GM23338 (cell line): ENCODE measurements around the gene COP1.

Experiments used
- CREB1 ChIP-seq: fragments of 250-450 bp; sonication (Bioruptor Pico); IDR thresholded peaks from 2 replicates; pipeline ENCODE4 v1.5.0; 2020; ENCODE audit warnings: low read depth, mild to moderate bottlenecking, moderate library complexity
- CTCF ChIP-seq, 2 experiments: fragments of 200-600 bp in 1 of 2; sonication (generic) in 1 of 2; conservative IDR thresholded peaks; 2 replicates each; pipeline versions ENCODE4 v1.5.1 to v1.6.1; 2016 to 2017; ENCODE audit warnings: antibody characterized with exemption in 2 of 2, low read depth in 2 of 2, mild to moderate bottlenecking in 2 of 2, moderate library complexity in 1 of 2
- EZH2phosphoT487 ChIP-seq: fragments of 200-600 bp; sonication (generic); IDR thresholded peaks from one replicate; pipeline ENCODE4 v1.8.1; 2018; ENCODE audit warnings: antibody characterized with exemption; ENCODE audit not compliant: unreplicated experiment

- TF ChIP-seq EZH2phosphoT487, result no peak
- no peak for TF ChIP-seq CTCF (conservative IDR thresholded peaks at IDR 0.05; ENCODE audit: low read depth in 2 of 2)
- no peak for TF ChIP-seq CREB1 (CRISPR knock-in tag)
Observed at GRCh38 chr1:176167210-176167609, 39.9 kb downstream of the COP1 start.
